Nephron (organoid): ENCODE results near the gene MORN1.
A peak's percentile ranks its signal among the peaks of the same experiment; 100 is the strongest.

Experiments
- H3K27ac Mint-ChIP-seq, 3 experiments: 2 replicates each; pipeline ENCODE4 v1.8.0; 2020; ENCODE audit warnings: mixed read lengths in 3 of 3, mild to moderate bottlenecking in 2 of 3, moderate library complexity in 1 of 3
- H3K27me3 Mint-ChIP-seq: 2 replicates; pipeline ENCODE4 v1.8.0; 2021; ENCODE audit warnings: low read depth, mild to moderate bottlenecking, moderate library complexity, mixed read lengths
- H3K36me3 Mint-ChIP-seq: 2 replicates; pipeline ENCODE4 v1.8.0; 2020; ENCODE audit warnings: low read depth, mixed read lengths
- H3K4me1 Mint-ChIP-seq: 2 replicates; pipeline ENCODE4 v1.8.0; 2020; ENCODE audit warnings: mixed read lengths
- H3K4me3 Mint-ChIP-seq, 3 experiments: 2 replicates each; pipeline ENCODE4 v1.8.0; 2020; ENCODE audit warnings: mild to moderate bottlenecking in 3 of 3, mixed read lengths in 3 of 3, moderate library complexity in 2 of 3
- H3K9me3 Mint-ChIP-seq: 2 replicates; pipeline ENCODE4 v1.8.0; 2020; ENCODE audit warnings: mixed read lengths
- CTCF ChIP-seq, 3 experiments: fragments of 200-600 bp; sonication (generic); IDR thresholded peaks; one replicate each; pipeline ENCODE4 v1.5.0; 2021; ENCODE audit warnings: antibody characterized with exemption in 3 of 3; ENCODE audit not compliant: unreplicated experiment in 3 of 3

Gene MORN1

DNA sequence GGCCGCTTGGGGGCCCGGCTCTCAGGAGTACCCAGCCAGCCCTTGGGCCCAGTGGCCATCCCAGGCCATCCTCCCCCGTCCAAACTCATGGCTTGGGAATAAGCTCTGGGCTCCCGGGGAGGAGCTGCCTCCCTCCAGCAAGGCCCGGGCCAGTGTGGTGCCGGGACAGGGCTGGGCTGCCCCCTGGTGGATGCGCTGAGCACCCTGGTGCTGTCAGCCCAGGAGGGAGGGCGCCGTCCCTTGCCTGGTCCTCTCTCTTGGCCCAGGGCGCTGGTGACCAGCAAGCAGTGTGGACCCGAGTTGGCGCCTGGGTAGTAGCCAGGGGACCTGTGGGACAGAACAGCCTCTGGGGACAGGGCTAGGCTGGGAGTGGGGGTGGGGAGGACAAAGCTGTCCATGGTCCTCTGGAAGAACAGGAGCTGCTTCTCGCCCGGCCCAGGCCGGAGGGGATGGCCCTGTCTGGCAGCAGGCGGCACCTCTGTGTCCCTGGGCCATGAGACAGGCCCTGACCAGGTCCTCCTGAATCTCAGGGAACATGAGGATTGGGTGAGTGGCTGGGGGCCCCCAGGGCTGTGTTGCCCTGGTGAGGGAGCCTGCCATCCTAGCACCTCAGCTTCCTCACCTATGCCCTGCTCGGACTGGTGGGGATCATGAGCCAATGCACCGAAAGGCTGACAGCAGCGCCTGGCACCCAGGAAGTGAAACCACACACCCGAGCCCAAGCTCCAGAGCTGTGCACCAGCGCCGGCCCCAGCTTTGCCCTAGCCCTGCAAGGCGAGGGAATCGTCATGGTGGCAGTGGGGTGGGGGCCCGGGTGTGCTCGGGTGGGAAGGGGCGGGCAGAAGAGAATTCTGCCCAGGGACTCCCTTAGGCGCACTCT, 9.4 kb downstream of the MORN1 start:
- H3K36me3 Mint-ChIP-seq: peaks cover 4% of the 10 kb centered on the region

DNA sequence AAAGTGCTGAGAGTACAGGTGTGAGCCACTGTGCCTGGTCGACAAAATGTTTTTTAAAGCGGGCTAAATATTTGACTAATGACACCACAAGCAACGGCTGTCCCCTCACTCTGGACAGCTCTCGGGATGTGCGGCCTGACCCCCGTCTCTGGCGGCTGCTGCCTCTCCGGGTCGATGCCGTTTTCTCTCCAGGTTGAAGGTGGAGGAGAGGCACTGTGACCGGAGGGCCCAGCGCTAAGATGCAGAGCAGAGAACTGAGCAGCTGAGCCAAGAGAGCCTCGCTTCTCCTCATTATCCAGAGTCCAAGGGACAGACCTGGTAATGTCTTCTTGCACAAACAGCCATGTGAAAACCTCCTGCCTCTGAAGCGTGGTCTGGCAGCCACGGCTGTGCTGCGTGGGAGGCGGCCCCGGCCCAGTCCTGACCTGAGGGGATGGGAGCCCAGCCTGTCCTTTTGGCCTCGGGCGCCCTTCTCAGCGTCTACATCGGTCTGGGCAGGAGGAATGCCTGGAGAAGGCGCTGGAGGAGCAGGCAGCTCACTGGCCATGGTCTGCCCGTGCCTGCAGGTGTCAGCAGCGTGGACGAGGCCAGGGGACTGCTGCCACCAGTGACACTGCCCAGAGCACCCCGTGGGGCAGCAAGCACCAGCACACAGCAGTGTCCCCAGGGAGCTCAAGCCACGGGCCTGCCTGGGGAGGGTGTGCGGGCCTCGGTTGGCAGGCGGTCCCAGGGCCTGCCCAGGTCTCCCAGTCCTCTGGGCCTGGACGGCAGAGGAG, 10.3 kb downstream of the MORN1 start:
- H3K27me3 Mint-ChIP-seq: peaks cover 3% of the 10 kb centered on the region
- H3K9me3 Mint-ChIP-seq: no peaks in the 10 kb centered on the region
- H3K4me1 Mint-ChIP-seq: peaks cover 23% of the 10 kb centered on the region
- peak overlapping the region in 1 of 3 experiments; percentile 19 for H3K27ac Mint-ChIP-seq
- H3K36me3 Mint-ChIP-seq: peaks cover 3% of the 10 kb centered on the region
- no peak overlapping the region for H3K4me3 Mint-ChIP-seq
- TF ChIP-seq CTCF (IDR thresholded peaks at IDR 0.05; ENCODE audit: unreplicated experiment in 3 of 3): no peak

More for the DNA sequence above, 9.4 kb downstream of the MORN1 start:
- TF ChIP-seq CTCF (IDR thresholded peaks at IDR 0.05; ENCODE audit: unreplicated experiment in 3 of 3): peak; percentile 93 to 94 (median 93)
- Mint-ChIP-seq H3K27ac (no peak overlapping the region), H3K27me3 (peaks cover 3% of the 10 kb centered on the region), H3K4me1 (peaks cover 24% of the 10 kb centered on the region), H3K9me3 (no peaks in the 10 kb centered on the region), H3K4me3 (no peak overlapping the region)

DNA sequence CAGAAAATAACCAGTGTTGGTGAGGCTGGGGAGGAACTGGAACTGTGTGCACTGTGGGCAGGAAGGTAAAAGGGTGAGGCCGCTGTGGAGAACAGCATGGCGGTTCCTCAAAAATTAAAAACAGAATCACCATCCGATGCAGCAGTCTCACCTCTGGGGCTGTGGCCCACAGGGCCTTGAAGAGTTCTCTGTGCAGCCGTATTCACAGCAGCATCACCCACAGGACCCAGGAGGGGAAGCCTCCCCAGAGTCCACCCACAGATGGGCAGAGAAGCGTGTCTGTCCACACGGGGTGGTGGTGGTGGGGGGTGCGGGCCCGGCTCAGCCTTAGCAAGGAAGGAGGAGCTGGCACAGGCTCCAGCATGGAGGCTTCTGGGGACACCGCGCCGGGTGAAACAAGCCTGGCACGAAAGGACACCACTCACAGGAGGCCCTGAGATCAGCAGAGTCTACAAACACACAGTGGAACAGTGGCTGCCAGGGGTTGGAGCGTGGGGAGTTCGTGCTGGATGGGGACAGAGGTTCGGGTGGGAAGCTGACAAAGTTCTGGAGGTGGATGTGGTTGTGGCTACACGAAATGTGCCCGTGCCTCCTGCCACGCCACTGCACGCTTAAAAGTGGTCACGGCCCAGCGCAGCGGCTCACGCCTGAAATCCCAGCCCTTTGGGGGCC, 11.5 kb downstream of the MORN1 start:
- Mint-ChIP-seq H3K4me1 (peaks cover 21% of the 10 kb centered on the region), H3K9me3 (no peaks in the 10 kb centered on the region), H3K27ac (peak overlapping the region; percentile 34 to 69 (median 64)), H3K4me3 (peak overlapping the region in 1 of 3 experiments; percentile 68), H3K36me3 (no peaks in the 10 kb centered on the region), H3K27me3 (peaks cover 3% of the 10 kb centered on the region)
- no peak for TF ChIP-seq CTCF (IDR thresholded peaks at IDR 0.05; ENCODE audit: unreplicated experiment in 3 of 3)

DNA sequence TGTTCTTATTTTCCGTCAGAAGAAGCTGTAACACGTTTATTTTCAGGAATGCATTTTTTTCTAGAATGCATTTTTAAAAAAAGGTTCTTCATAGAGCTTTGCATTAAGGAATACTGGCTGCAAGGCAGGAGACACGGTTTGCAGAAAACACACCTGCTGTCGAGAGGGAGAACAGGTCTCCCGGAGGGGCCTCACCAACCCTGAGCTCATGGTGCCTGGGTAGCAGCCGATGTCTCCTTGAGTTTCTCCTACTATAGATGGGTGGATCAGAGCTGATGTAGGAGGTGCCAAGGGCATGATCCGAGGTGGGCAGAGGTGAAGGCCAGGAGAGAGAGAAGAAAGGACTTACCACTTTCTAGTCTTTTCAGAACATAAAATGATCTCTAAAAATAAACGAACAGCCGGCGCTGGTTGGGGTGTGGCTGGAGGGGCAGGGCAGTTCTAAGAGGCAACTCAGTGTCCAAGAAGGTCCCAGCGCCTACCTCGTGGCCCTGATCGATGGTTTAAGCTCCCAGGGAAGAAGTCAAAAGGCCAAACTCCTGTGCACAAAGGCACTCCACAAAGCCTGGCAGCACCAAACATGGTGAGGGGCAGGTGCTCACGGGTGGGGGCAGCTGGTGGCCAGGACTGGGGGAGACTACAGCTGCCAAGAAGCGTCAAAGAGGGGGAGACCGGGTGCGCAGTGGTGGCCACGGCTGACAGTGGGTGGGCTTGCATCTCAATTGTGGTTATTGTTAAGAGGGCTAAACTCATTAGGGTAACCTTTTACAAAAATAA, 12.2 kb downstream of the MORN1 start:
- TF ChIP-seq CTCF (IDR thresholded peaks at IDR 0.05; ENCODE audit: unreplicated experiment in 3 of 3): no peak
- Mint-ChIP-seq H3K27ac (peak overlapping the region; percentile 34 to 69 (median 64)), H3K36me3 (no peaks in the 10 kb centered on the region), H3K4me1 (peaks cover 20% of the 10 kb centered on the region), H3K4me3 (peak overlapping the region in 1 of 3 experiments; percentile 68), H3K9me3 (no peaks in the 10 kb centered on the region), H3K27me3 (peaks cover 3% of the 10 kb centered on the region)

DNA sequence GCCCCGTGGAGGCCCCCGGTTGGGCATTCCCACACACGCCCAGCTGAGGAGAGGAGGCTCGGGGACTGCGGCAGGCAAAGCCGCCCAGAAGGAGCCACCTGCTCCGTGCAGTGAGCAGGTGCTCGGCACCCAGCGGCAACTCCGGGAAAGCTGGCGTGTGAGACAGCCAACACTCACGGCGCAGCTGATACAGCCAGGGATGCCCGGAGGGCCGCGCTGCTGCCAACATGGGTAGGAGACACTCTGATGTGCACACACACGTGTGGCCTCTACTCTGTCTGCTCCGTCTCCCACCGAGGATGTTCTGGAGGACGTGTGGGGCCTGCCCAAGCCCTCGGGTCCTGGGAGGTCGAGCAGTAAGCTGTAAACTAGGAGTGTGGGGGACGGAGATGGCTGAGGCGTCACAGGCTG, 12.9 kb downstream of the MORN1 start:
- no peaks in the 10 kb centered on the region for H3K9me3 Mint-ChIP-seq

More for the DNA sequence above, 12.9 kb downstream of the MORN1 start:
- peak overlapping the region in 1 of 3 experiments; percentile 69 for H3K27ac Mint-ChIP-seq
- H3K27me3 Mint-ChIP-seq: peaks cover 3% of the 10 kb centered on the region
- no peak overlapping the region for H3K4me3 Mint-ChIP-seq
- no peak for TF ChIP-seq CTCF (IDR thresholded peaks at IDR 0.05; ENCODE audit: unreplicated experiment in 3 of 3)
- H3K36me3 Mint-ChIP-seq: no peaks in the 10 kb centered on the region
- H3K4me1 Mint-ChIP-seq: peaks cover 15% of the 10 kb centered on the region
